HG03575 (cell line): ENCODE data around the gene FBXO31.

Experiments
- ATAC-seq: cut with Tn5 transposase; IDR thresholded peaks from one replicate; pipeline ENCODE4 v1.9.1; 2021; ENCODE audit not compliant: unreplicated experiment, insufficient number of reproducible peaks, low FRiP score; ENCODE audit errors: extremely low read depth

FBXO31 gene

DNA sequence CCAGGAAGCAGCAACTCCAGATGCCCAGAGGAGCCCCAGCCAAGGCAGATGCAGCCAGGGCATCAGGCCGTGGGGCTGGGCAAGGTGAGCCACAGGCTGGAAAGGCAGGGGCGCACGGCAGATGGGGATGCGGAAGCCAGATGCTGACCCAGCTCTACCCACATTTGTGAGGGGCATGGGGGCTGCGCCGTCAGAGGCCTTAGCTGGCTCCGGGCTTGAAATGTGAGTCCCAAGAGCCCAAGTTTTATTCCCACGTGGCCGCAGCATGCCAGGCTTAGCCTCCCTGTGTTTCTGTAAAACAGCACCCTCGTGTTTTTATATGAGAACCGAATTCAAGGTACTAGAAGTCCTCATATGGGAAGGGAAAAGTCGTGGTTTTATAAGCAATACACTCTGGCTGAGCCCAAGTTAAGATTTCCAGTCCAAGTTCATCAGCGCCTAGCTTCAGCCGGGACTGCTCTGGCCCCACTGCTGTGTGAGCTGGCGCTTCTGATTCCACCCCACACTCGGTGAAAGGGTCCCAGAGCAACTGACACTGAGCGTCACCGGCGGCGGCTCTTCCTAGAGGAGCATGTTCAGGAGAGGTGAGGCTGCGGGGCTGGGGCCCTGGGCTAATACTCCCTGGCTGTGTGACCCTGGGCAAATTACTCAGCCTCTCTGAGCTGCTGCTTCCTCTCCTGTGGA lies 59.7 kb downstream of the FBXO31 start:
- ATAC-seq = no peak

DNA sequence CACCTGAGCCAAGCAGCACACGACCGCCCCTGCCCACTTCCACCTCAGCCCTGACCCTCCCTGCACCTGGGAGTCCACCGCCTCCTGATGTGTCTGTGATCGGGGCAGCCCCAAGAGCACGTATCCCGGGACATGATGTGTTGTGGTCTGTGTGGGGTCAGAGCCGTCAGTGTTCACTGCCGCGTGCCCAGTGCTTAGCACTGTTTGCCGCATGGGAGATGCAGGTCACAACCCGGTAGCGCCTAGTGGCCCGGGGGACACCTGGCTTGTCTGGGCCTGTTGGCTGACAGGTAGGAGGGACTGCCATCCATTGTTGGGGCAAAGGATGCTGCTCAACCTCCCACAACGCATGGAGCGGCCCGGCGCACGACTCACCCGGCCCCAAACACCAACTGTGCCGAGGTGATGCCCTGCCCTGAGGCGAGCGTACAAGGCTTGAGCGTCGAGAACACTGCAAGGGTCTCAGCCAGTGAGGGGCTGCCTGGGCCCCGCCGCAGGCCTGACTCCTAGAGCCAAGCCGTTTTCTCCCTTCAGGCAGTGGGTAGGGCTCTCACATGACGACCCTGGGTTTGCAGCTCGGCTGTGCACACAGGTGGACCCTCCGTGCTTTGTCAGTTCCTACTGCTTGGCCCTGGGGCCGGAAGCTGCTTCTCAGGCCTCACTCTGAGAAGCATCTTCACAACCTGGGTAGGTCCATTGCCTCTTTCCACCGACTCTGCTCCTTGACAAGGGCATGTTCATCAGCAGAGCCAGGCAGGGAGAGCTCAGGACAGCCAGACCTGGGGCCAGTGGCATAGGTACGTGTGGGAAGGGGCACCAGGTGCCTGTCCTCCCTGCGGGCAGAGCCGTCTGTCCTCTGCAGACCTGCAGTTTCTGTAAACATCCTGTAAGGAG lies 60.5 kb downstream of the FBXO31 start:
- ATAC-seq = no peak

DNA sequence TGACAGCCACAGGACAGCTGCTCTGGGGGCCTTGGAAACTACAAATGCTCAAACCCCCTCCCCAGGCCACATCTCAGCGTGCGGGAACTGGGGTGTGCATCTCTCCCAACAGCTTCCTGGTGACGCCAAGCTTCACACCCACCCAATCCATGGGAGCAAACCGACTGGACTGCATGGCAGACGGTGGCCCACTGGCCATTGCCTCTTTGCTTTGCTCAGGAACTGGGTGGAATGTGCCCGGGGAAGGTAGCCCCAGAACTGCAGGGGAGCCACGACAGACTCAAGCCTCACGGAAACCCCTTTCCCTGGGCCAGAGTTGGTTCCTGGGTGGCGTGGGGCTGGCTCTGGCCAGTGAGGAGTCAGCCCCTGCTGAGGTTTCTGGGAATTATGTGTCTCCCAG lies 61.2 kb downstream of the FBXO31 start:
- no peak for ATAC-seq

DNA sequence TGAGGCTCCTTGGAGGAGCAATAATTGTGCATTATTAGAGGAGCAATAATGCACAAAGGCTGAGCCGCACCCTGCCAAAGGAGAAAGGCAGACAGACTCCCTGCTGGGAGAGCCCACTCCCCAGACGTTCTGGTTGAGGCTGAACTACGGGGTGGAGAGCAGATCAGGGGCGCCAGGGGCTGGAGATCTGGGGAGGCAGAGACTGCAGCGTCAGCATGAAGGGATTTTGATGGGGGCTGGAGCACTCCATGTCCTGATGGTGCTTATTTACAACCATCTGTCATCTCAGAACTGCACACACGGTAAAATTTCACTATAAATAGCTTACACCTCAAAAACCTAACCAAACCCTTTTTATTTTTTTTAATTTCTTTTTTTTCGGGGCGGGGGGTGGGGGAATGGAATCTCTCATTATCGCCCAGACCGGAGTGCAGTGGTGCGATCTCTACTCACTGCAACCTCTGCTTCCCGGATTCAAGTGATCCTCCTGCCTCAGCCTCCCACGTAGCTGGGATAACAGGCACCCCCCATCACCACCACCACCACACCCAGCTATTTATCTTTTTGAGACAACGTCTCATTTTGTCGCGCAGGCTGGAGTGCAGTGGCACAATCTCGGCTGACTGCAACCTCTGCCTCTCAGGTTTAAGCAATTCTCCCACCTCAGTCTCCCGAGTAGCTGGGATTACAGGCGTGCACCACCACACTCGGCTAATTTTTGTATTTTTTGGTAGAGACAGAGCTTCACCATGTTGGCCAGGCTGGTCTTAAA lies 62.1 kb downstream of the FBXO31 start:
- no peak for ATAC-seq

DNA sequence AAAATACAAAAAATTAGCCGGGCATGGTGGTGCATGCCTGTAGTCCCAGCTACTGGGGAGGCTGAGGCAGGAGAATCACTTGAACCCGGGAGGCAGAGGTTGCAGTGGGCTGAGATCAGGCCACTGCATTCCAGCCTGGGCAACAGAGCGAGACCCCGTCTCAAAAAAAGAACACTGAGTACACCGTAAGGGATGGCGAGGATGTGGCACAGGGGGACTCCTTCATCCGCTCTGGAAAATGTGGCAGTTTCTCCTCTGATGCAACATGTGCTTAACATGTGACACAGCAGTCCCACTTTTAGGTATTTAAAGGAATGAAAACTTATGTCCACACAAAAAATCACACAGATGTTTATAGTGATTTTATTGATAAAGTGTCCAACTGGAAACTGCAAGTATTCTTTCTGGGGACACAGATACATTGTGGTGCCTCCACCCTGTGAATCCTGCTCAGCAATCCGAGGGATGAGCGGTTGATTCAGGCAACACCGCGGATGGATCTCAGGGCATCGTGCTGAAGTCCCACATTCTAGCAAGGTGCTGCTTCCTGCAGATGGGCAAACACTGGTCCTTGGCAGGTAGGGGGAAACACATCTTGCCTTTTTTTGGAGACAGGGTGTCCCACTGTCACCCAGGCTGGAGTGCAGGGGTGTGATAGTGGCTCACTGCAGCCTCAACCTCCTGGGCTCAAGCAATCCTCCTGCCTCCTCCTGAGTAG lies 62.9 kb downstream of the FBXO31 start:
- no peak for ATAC-seq

DNA sequence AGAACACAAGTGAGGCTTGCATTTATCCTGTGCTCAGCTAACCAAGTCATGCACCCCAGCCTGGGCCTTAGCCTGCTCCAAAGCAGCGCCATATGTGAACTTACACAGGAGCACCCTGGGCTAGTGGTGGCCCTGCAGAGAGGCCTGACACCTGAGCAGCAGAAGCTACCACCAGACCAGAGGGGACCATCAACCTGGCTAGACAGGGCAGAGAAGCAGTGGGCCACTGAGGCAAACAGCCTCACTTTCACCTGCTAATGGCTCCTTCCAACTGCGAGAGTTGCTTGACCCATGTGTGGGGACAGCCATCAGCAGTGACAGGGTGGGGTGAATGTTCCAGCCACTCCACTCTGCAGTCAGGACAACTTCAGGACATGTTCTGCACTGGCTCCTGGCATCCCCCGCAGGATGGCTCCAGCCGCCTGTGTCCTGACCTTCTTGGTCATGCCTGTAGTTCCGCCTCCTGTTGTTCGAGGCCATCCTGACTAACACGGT lies 63.5 kb downstream of the FBXO31 start:
- ATAC-seq = no peak

DNA sequence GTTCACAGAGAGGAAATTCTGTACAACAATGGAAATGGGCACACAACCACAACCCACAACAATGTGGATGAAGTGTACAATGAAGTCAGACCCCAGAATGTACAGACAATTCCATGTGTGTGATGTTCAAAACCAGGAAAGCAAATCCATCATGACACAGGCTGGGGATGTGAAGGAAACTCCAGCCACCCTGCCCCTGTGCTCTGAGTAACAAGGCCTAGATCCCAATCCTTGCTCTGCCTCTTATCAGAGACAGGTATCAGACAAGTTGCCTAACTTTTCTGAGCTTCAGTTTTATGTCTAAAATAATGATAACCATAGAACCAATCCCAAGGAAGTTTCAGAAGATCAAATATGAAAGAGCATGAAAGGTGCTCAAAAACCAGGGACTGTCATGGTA lies 64.6 kb downstream of the FBXO31 start:
- ATAC-seq = no peak

DNA sequence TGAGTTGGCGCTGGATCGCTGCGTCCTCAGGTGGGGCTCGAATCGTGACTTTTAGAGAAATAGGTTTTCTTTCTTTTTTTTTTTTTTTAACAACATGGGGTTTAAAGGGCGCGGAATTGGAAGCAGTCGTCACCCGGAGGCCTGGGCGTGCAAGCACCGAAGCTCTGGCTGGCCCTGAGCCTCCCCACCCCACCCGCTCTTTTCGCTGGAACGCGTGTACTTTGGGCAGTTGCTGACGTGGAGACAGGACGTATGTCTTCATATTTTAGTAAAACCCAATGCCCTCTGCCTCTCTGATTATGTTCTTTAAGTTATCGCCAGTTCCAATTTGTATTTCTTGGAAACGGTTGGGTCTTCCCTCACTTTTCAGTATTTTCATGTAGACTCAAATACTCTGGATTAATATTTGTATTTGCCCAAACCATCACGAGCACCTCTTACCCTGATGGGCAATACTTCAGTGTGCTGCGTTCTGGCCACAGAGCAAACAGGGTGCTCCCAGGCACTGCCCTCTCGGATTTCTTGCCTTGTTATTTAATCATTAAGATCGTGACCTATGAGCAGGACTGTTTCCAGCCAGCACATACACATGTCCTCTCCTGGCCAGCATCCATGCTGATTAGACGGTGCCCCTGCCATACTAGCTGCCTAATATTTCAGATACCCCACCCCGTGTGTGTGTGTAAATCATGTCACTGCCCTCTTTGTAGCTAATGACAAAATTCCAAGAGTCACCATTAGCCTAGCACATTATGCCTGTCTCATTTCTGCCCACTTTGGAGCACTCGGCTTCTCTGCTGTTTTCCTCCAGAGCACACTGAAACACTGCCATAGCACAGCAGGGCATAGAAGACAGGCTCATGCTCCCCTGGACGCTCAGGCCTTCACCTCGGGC lies 65.6 kb downstream of the FBXO31 start:
- ATAC-seq = peak; percentile 10

DNA sequence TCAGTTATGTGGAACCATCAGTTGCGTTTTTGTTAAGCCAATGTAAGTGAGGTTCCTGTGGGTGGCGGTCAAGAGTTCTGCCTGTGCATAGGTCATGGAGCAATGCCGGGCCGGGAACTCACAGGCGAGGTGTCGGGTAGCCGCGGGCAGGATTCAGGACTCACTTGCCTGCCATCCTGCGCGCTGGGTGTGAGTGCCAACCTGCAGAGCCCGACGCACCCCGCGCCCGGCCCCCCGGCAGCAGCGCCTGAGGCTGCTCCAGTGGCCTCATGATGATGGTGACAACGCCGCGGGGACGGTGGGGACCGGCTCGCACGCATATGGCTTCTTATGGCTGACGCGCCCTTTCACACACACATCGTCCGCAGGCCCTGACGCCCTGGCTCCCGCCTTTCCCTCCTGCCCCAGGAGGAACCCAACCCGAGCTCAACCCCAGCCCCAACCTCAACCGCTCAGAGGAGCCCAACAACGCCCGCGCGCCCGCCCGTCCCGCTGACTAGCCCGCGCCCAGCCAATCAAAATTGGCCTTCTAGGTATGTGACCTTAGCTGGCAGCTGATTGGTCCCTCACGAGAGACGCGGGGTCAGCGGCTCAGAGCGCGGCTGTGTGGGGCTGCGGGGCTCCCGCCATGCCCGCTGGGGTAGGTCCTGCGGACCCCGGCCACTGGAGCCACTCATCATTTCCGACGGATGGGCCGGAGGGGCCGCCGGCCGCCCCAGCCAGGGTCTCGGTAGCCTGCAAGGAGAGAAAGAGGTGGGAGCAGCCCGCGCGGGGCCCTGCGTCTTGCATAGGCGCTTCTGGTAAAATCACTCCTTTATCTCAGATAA lies 66.4 kb downstream of the FBXO31 start, which contains the start of gene C16orf95:
Gene C16orf95, minus strand, starts transcription at position 470 of the 827 bp plus-strand sequence. Its CDS starts 150 bp downstream, at position 320.
- ATAC-seq = peak; percentile 50

DNA sequence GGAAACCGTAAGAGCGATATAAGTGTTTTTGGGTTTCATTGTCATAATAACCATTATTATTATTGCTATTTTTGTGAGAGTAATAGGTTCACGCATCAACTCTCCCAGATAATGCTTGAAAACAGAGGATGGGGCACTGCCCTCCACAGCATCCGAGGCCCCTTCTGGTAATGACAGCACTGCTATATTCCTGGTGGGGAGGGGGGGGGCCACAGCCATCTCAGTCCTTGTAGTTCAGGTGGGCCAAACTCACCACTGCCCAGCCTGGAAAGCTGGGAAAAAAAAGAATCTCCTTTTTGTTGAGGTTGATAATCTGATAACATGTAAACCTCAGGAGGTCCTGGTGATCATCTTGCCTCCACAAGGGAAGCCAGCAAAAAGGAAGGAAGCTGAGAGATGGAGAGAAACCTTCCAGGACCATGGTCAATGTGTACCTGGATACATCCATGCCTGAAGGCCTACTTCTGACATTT lies 67.1 kb downstream of the FBXO31 start:
- no peak for ATAC-seq

DNA sequence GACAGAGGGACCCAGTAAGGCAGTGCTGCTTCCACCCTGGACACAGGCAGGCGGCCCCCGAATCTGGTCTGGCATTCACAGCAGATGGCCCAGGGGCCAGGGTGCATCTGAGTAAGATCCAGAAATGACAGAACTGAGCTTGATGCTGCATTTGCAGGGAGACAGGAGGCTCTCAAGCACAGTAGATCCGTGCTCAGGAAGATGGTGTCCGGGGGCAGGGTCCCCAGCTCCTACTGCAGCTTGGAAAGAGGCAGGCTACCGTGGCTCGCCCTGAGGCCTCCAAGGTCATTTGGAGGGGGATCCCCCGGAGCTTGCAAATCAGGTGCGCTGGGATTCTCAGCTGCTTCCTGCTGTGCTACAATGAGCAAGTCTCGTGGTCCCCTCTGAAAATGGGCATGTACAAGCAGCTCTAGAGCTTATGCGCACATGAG lies 68.6 kb downstream of the FBXO31 start:
- ATAC-seq = no peak

DNA sequence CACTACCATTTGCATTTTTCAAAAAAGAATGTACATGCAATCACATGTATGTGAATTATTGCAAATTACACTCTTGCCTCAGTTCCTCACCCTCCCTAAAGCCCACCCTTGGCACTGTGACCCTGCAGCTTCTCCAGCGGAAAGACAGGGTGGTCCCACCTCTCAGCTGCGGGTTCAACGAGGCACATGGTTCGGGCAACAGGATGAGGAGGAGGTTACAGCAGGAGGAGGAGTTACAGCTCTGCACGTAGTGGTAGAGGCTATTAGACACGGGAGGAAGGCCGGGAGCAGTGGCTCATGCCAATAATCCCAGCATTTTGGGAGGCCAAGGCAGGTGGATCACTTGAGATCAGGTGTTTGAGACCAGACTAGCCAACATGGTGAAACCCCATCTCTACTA lies 71.6 kb downstream of the FBXO31 start:
- ATAC-seq = no peak

DNA sequence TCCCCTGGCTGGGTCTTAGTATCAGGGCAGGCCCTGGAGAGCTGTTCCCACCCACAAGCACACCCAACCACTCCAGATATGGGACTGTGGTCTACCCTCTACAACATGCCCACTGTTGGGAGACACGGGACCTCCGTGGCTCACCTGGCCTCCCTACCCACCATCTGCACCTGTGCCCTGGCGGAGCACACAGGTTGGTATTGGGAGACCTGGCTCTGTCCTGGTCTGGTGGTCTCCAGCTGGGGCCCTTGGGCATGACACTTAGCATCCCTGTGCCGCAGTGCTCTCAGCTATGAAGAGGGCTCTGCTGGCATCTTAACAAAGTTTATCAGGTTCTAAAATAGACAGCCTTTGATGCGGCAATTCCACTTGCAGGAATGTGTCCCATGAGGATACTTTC lies 72.2 kb downstream of the FBXO31 start:
- no peak for ATAC-seq

DNA sequence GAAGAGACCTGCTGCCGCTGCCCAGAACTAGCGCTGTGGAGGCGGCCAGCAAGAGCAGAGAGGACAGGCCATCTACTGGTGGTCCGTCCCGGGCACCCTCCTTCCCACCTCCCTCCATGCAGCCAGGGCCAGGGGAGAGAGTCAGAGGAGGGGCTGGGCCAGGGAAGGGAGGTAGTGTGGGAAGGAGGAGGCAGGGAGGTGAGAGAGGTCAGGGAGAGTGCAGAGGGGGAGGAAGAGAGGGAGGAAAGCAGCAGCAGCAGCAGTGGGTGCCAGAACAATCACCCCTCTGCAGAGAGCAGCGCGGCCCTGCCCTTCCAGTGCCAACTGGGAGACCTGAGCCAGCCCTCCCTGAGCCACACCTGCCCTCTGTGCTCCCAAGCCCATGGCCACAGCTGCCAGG lies 73.0 kb downstream of the FBXO31 start:
- ATAC-seq = no peak

DNA sequence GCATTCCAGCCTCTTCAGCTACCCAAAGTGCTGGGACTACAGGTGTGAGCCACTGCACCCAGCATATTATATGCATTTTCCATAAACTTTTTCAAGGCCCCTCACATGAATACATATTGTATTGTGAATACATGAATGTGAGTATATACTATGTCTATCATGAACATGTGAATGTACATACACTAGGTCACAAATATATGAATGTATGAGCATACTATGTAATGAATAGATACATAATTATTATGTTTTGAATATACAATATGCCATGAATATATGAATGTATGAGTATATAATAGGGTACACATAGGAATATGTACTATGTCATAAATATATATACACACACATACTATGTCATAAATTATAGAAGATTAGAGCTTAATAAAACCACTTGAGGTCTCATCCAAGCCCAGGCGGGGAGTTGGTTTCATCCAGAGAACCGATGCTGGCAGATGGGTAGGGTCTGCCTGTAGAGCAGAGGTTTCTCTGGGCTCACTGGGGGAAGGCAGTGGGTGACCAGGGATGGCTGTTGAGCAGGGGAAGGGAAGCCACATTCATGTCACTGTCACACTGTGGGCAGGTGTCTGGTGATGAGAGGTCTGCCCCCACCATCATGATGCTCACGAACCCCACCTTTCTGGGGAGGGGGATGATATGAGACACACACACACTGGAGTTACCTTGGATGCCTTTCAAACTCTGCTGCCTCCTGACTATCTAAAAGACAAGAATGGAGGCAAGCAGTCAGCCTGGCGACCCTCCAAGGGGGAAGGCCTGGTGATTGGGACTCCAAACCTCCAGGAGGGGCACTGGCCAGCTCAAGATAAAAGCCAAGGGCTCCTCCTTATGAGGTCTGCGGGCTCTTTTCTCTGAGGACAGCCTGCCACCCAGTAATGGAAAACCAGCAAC lies 73.7 kb downstream of the FBXO31 start:
- no peak for ATAC-seq

DNA sequence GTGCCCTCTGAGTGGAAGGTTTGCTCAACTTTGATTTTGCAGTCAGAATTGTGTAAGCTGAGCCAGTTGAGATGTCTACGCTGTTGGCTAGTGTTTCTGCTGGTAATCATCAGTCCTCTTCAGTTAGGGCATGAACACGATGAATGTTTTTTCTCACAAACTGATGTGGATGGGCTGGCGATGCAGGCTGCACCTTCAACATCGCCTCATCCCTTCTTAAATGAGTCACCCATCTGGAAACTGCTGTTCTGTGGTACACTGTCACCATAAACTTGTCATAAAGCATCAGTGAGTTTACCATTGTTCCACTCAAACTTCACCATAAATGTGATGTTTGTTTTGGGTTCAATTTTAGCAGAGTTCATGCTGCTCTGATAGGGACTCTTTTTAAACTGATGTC lies 74.8 kb downstream of the FBXO31 start:
- ATAC-seq = no peak
